ENCODE measurements around the gene MYCN.

GRCh38 chr2:15931950-15932349 is 8.4 kb upstream of the MYCN start:
- TF ChIP-seq CTCF (IDR thresholded peaks at IDR 0.05; ENCODE audit: control extremely low read depth in 1 of 3, insufficient read depth in 1 of 3, low read depth in 1 of 3, low read length in 3 of 3) (no peak), CEBPB (IDR thresholded peaks at IDR 0.05; ENCODE audit: low read depth, low read length) (no peak), USF2 (IDR thresholded peaks at IDR 0.05; ENCODE audit: low read length) (no peak), POLR2AphosphoS5 (IDR thresholded peaks at IDR 0.05; ENCODE audit: low read depth, low read length) (no peak)
